BE2C (cell line): ENCODE results near the gene UGT1A5.

ENCODE experiments used
- DNase-seq: peaks from one replicate; pipeline ENCODE4 v3.0.0-alpha.2; 2020
- H3K27me3 ChIP-seq: fragments of 250-450 bp; sonication (Bioruptor Pico); 2 replicates; pipeline ENCODE4 v1.5.1; 2020; ENCODE audit warnings: mild to moderate bottlenecking
- H3K36me3 ChIP-seq: fragments of 250-450 bp; sonication (Bioruptor Pico); 2 replicates; pipeline ENCODE4 v1.5.1; 2020; ENCODE audit warnings: mild to moderate bottlenecking
- H3K4me1 ChIP-seq: fragments of 250-450 bp; sonication (Bioruptor Pico); 2 replicates; pipeline ENCODE4 v1.5.1; 2020
- H3K4me3 ChIP-seq: 2 replicates; pipeline ENCODE4 v1.5.1; 2011; ENCODE audit warnings: low read depth, low read length
- H3K9me3 ChIP-seq: fragments of 250-450 bp; sonication (Bioruptor Pico); 2 replicates; pipeline ENCODE4 v1.5.1; 2020
- CTCF ChIP-seq: IDR thresholded peaks from 2 replicates; pipeline ENCODE4 v1.5.1; 2012; ENCODE audit warnings: mild to moderate bottlenecking, low read depth, low read length

Gene UGT1A5

DNA sequence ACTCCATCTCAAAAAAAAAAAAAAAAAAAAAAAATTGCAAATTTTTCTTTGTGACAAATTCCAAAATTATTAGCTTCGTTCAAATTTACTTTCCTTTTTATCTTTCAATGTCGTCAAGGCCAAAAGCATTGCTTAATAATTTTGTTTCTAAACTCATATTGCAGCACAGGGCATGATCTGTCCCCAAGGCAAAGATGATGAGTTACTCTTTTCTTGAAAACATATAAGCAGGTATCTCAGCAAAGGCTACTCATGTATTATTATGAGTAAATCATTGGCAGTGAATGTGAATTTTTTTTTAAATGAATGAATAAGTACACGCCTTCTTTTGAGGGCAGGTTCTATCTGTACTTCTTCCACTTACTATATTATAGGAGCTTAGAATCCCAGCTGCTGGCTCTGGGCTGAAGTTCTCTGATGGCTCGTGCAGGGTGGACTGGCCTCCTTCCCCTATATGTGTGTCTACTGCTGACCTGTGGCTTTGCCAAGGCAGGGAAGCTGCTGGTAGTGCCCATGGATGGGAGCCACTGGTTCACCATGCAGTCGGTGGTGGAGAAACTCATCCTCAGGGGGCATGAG is 31.1 kb upstream of the UGT1A5 start, which contains the start of gene UGT1A7:
Gene UGT1A7, plus strand, starts transcription at position 381 of the 579 bp plus-strand sequence. Its CDS starts 37 bp downstream, at position 418.
- H3K4me1 ChIP-seq = no peaks in the 10 kb centered on the region
- no peak for DNase-seq
- no peak within 1 kb of the TSS for H3K4me3 ChIP-seq
- no peaks in the 10 kb centered on the region for H3K27me3 ChIP-seq
- no peaks in the 10 kb centered on the region for H3K9me3 ChIP-seq
- no peak for TF ChIP-seq CTCF
- no peaks in the 10 kb centered on the region for H3K36me3 ChIP-seq

- TF ChIP-seq CTCF = no peak
- Histone ChIP-seq H3K4me3 (no peak overlapping the region), H3K9me3 (no peaks in the 10 kb centered on the region), H3K27me3 (no peaks in the 10 kb centered on the region), H3K36me3 (no peaks in the 10 kb centered on the region), H3K4me1 (no peaks in the 10 kb centered on the region)
- DNase-seq = no peak
Observed at GRCh38 chr2:233684640-233685039, 28.1 kb upstream of the UGT1A5 start.

GRCh38 chr2:233686928-233687327 is 25.8 kb upstream of the UGT1A5 start:
- Histone ChIP-seq H3K4me3 (no peak overlapping the region), H3K9me3 (no peaks in the 10 kb centered on the region), H3K36me3 (no peaks in the 10 kb centered on the region), H3K4me1 (no peaks in the 10 kb centered on the region), H3K27me3 (no peaks in the 10 kb centered on the region)
- DNase-seq = no peak
- no peak for TF ChIP-seq CTCF

- no peaks in the 10 kb centered on the region for H3K9me3 ChIP-seq
- no peak for DNase-seq
- no peak for TF ChIP-seq CTCF
Observed at GRCh38 chr2:233688341-233688740, 24.4 kb upstream of the UGT1A5 start.

DNA sequence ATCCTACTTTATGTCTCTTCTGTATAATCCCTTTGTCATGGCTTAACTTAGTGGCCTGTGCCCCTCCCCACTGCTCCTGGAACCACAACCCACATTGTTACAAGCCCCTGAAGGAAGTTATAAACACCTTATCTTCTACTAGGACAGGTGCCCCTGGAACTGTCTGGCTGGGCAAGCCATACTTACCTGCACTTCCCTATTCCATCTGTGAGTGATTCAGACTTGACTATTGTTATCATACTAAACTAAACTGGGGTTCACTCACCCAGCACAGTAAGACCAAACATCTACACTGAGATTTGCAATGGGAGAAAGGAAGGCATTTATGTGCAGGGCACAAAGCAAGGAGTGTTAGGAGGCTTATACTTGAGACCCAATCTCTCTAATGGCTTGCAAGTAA is 23.7 kb upstream of the UGT1A5 start:
- no peak for DNase-seq
- TF ChIP-seq CTCF = no peak
- Histone ChIP-seq H3K27me3 (no peaks in the 10 kb centered on the region), H3K4me3 (no peak overlapping the region), H3K36me3 (no peaks in the 10 kb centered on the region), H3K4me1 (no peaks in the 10 kb centered on the region), H3K9me3 (no peaks in the 10 kb centered on the region)

More at GRCh38 chr2:233688341-233688740, 24.4 kb upstream of the UGT1A5 start:
- H3K4me3 ChIP-seq = no peak overlapping the region
- H3K36me3 ChIP-seq = no peaks in the 10 kb centered on the region
- no peaks in the 10 kb centered on the region for H3K4me1 ChIP-seq
- no peaks in the 10 kb centered on the region for H3K27me3 ChIP-seq

DNA sequence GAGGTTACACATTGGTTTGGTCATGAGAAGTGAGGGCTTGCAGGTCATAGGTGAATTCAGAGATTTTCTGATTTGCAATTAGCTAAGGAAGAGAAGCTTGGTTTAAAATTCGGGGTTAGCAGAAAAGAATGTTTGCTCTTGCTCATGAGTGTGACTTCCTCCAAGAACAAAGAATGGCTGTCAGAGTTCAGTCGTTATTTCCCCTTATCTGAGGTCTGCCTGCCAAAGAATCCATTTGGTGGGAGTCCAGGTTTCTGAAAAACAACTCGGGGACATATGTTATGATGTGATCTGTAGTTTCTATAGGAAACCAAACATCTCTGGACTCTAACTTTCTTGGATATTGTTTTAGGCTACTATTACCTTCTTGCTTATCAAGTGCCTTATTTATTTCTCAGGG is 23.2 kb upstream of the UGT1A5 start:
- TF ChIP-seq CTCF = no peak
- Histone ChIP-seq H3K9me3 (no peaks in the 10 kb centered on the region), H3K36me3 (no peaks in the 10 kb centered on the region), H3K4me1 (no peaks in the 10 kb centered on the region), H3K27me3 (no peaks in the 10 kb centered on the region), H3K4me3 (no peak overlapping the region)
- no peak for DNase-seq
